KG1 (cell line): Measurements from ENCODE around the gene PAF1.
"Not testable (repeated sequence)": the region's sequence is repeated elsewhere in the genome, so short reads cannot be mapped to it uniquely, and the experiment has no call there.

ENCODE experiments used
- DNase-seq: peaks from one replicate; lab custom pipeline; 2025; lab: John Stamatoyannopoulos, UW

The PAF1 gene

DNA sequence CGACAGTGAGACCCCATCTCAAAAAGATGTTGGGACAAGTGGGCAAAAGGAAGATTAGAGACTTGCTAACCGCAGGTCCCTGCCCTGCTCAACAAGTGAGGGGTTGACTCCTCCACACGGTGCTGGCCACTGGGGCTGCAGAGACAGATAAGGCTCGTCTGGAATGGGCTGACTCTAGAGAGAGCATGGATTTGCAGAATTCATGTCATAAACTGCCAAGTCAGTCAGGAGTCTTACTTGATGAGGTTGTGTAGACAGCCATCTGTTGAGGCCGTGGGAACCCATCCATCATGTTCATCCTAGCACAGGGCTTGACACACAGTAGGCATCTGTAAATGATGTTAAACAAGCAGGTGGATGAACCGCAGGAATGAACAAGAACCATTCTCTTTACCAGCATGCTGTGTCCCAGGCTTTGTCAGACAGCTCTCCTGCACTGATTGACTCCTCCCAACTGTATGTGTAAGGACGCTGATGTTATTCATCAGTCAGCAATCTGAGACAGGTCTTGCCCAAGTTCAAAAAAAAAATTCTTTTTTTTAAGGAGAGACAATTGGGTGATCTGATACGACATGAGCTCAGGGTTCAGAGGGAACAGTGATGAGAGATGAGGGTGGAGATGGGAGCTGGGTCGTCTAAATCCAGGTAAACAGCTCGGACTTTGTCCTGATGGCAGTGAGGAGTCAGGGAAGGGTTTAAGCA is 8.8 kb downstream of the PAF1 start:
- no peak for DNase-seq

DNA sequence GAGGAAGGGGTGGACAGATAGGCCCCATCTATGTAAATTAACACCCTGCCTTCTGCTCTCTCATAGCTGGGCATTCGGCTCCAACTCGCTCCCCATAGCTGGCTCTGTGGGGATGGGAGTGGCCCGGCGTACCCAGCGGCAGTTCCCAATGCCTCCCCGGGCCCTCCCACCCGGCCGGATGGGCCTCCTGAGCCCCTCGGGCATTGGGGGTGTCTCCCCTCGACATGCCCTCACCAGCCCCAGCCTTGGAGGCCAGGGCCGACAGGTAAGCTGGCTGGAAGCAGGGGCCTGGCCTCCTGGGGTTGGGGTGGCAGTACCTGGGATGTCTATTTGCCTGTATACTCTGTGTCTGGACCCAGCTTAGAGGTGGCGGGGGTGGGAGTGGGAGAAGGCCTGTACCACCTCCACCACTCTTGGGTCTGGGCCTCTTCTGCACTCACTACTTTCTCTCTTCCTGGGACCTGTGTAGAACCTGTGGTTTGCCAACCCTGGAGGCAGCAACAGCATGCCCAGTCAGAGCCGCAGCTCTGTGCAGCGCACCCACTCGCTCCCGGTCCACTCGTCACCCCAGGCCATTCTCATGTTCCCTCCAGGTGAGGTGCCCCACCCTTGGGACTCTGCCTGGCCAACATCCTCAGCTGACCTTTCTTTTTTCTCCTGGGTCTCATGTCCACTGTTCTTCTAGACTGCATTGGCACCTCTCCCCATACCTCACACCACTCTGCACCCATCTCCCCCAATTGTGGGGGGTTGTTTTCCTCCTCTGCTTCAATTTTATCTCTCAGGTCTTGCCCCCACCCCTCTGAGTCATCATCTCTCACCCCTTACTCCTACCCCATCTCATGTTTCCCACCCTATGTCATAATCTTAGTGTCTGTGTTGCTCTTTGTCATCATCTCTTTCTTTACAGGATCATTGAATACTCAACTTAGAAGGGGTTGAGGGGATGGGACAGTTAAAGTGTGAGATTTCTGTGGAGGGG is 10.1 kb downstream of the PAF1 start:
- no peak for DNase-seq

DNA sequence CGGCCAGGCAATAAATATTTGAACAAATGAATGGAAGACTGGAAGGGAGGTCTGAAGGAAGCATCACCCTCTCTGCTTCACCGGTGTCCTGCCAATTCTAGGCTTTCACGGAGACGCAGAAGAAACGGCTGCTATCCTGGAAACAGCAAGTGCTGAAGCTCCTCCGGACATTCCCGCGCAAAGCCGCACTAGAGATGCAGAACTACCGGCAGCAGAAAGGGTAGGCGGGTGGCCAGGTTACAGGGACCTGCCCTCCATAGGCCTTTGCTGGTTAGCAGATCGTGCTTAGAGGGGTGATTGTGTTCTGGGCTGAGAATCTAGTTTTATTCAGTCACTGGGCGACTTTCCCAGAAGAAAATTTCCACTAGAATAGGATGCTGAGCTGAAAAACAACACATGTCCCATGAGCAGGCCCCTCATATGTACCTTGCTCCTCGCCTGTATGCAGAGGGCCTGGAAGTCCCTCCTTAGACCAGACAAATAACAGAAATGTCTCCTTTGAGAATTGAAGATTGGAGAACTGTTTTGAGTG is 11.0 kb downstream of the PAF1 start:
- DNase-seq = no peak

DNA sequence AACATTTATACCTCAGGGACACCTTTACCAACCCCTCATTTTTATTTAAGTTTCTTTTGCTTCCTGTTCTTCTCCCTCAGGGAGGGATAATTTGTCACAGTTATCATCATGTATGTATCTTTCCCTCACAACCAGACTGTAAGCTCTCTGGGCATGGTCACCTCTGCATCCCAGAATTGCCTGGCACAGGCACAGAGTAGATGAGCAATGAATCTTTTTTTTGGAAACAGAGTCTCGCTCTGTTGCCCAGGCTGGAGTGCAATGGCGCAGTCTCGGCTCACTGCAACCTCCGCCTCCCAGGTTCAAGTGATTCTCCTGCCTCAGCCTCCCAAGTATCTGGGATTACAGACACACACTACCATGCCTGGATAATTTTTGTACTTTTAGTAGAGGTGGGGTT is 11.5 kb downstream of the PAF1 start:
- DNase-seq = not testable (repeated sequence)

DNA sequence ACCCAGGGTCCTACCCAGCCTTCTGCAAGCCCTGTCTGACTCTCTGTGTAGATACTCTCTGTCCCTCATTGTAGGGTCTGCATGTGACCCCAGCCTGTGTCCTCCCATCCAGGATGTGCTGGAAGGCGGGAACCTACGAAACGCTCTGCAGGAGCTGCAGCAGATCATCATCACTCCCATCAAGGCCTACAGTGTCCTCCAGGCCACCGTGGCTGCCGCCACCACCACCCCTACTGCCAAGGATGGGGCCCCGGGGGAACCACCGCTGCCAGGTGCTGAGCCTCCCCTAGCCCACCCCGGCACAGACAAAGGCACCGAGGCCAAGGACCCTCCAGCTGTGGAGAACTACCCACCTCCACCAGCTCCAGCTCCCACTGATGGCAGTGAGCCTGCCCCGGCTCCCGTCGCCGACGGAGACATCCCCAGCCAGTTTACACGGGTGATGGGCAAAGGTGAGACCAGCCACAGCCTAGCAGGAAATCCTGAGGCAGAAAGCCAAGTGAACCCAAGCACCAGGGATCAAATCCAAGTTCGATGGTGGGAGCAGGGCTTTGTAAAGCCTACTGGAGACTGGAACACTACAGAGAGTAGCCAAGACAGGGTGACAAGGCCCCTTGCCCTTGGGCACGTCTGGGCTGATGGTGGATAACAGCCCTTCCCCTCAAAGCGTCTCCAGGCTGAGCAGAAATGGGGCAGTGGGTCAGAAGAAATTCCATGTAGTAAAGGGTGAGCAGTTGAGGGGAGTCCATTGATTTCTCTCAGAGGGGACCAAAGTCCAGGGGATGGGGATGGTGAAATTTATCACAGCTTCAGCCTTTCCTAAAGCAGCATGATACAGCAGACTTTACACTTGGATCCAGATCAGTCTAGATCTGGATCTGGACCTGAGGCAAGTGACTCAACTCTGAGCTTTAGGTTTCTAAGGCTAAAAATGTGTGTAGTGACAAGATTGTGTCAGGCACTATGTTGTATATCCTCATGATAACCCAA is 13.2 kb downstream of the PAF1 start:
- DNase-seq = no peak

DNA sequence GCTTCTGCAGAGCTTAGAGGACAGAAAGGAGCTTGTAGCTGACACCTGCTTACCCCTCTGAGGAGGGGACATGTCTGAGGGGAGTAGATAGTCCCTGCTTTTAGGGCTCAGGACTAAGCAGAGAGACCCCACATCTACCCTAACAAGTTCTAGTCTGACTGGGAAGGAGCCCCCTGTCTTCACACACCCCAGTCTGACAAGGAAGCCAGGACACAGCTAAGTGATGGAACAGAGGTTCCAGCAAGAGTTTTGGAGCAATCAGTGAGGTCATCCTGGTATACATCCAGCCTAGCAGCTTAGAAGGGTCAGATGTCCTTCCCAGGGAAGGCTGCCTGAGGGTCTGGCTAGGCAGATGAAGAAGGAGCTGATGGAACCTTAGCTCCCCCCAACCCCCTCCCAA is 15.0 kb downstream of the PAF1 start:
- no peak for DNase-seq

DNA sequence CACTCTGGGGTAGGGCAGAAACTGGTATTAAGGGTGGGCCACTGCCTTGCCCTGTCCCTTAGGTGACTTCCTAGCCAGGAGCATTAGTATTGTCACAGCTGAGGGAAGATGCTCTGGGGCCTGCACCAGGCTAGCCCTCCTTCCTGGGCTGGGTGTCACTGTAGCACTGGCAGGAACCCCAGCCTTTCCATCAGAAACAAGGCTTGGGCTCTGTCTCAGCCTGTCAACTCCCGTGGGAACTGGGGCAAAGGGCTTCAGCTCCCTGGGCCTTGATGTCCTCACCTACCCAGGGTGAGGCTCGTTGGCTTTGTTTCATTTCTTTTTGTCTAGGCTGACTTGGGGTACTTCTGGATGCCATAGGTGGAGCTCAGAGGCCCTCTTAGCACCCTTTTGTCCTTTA is 18.0 kb downstream of the PAF1 start:
- no peak for DNase-seq

DNA sequence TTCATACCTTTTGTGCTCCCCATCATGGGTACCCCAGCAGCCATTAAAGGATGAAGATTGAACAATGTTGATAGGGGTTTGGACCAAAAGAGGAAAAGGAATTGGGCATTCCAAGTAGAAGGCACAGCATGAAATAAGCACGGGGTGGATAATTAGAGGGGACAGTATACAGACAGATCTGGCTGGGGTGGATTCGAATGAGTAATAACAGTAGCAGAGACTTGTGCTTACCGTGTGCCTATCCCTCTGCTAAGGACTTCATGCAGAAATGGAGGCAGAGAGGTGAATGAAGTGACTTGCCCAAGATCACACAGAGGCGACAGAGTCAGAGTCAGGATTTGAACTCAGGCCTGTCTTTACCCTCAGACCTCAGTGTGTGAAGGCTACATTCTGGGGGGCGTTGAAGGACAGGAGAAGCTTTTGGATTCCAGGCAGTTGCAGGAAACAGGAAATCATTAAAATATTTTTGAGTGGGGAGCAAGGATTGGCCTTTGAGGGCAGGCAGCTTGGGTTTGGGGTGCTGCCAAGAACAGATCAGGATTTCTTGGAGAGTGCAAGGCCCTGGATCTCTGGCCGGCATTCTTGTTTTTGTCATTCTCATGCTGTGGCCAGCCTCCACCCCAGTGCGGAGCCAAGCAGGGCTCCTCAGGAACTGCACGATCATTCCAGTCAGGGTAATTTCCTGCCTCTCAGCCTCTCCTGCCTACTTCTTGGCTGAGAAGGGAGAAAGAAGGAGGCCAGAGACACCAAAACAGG is 18.7 kb downstream of the PAF1 start:
- no peak for DNase-seq

DNA sequence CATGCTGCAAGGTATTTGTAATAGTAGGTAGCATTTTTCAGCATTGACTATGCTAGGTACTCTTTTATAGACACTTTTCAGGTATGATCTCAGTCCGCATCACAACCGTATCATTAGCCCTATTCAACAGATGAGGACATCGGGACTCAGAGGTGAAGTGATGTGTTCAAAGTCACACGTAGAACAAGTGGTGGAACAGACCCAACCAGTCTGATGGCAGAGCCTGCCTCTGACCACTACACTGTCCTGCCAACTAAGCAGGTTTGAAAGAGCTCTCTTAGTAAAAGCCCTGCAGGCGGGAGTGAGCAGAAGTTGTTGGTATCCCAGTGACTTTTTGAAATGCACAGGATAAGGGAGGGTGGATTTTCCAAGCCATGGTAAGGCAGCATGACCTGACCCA is 20.2 kb downstream of the PAF1 start:
- no peak for DNase-seq

DNA sequence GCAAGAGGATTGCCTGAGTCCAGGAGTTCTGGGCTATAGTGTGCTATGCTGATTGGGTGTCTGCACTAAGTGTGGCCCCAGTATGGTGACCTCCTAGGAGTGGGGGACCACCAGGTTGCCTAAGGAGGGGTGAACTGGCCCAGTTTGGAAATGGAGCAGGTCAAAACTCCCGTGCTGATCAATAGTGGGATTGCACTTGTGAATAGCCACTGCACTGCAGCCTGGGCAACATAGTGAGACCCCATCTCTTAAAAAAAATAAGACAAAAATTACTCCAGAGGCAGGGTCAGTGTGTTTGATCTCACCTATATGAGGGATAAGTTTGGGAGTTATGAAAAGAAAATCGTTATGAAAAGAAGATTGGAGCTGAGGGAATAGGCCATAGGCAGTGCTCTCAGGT is 21.7 kb downstream of the PAF1 start:
- no peak for DNase-seq

DNA sequence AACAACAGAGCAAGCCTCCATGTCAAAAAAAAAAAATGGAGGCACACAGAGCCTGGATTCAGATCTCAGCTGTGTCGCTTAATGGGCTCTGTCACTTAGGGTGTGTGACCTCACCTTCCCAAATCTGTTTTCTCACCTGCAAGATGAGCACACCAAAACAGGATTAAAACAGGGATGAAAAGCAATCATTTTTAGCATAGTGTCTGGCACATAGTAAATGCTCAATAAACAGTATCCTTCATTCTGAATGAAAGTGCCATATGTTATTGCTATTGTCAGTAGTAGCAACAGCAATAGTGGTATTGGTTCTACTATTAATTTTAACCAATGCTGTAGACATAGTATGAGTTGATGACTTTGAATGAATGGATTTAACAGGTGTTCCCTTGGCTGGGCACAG is 25.4 kb downstream of the PAF1 start:
- no peak for DNase-seq

DNA sequence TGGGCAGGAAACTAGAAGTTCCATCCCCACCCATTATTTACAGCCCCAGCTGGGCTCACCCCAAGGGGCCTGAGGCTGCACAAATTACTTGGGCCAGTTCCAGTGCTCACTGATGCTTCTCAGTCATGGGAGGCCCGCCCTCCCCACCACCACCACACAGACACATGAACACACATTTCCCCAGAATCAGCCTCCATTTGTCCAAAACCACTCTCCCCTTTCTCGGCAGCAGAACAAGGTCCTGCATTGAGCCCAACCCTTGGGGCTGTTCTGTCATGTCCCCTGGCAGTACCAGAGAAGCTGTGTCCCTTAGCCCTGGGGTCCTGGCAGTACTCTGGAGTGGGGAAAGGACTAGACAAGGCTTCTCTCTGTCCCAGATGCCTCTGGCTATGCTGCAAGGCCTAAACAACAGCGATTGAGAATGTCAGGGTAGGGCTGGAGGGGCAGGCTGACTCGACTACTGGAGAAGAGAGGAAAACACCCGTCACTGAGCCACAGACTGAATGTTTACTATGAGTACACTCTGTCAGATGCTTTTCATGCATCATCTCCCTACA is 26.9 kb downstream of the PAF1 start:
- no peak for DNase-seq

DNA sequence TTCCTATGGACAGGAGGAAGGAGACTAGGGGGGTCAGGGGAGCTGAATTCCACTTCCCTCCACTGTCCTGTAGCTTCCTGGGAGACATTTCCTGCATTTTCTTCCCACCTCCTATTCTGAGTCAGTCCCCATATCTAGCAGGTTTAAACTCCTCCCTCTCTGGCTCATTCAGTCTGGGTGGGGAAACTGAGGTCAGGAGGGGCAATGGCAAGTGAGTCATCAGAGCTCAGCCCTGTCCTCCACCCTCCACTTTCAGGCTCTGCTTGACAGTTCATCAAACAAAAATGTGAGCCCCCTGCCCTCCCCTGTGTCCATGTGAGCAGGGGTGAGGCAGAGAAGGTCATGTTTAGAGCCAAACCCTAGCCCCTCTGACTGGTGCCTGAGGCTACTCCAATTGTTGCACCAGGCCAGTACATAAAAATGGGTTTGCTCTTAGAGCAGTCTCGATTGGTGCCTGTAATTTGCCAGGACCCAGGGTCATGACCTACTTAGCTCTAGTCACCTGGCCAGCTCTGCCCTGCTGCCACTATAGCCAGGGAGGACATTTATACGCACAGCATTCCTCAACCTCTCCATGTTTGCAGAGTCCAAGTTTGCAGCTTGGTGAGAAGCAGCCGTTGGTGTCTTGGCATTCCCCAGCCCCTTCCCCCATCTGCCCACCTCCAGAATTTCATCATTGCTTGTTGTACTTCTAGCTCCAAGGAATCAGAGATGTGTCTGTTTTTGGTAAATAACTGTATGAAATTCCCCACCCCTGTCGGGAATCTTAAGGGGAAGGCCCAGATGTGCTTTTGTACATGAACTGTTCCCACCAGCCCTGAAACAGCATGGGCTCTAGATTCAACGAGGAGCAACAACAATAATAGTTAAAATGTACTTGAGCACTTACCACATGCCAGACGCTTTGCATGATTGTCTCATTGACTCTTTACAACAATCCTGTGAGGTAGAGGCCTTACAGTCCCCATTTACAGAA is 27.9 kb downstream of the PAF1 start:
- no peak for DNase-seq

DNA sequence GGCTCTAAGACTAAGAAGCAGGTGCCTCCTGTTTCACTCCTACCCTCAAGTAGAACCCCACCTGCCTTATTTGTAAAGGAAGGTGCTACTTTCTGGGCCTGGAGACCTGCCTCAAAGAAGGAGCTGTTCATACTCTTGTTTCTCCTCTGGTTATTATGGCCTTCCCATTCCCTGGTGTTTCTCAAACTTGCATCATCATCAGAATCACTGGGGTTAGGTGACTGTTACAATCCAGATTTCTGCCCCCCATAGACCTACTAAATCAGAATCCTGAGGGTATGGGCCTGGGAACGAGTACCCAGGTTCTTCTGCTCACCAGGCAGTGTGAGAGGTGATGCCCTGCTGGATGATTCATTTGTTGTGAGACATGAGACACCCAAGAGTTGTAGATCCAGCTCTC is 30.3 kb downstream of the PAF1 start:
- no peak for DNase-seq

DNA sequence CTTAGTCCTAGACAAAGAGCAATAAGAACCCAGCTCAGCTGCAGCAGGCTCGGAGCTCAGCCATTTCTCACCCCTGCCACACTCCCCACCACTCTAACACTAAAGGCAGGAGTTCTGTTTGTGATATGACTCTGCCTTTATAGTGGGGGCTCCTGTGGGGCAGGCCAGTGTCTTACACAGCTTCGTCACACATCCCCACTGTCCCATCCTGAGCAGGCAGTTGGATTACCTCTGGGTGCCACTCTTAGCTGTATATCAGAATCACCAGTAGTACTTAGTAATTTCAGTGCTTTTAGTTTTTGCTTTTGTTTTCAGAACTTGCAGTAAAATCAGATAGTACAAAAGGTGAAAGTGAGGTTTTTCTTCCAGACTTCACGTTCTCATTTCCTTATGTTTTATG is 31.9 kb downstream of the PAF1 start:
- no peak for DNase-seq

DNA sequence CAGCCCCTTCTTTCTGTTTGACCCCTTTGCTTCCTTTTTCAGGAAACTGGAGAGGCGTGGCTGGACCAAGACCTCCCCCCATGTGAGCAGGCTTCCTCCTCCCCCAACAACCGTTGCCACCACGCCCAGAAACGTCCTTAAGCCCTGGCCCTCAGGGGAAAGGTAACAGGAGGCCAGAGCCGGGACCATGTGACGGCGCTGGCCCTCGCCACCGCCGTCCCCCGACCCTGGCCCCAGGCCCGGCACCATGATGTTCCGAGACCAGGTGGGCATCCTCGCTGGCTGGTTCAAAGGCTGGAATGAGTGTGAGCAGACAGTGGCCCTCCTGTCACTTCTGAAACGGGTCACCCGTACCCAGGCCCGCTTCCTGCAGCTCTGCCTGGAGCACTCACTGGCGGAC is 34.3 kb downstream of the PAF1 start:
- DNase-seq = no peak

DNA sequence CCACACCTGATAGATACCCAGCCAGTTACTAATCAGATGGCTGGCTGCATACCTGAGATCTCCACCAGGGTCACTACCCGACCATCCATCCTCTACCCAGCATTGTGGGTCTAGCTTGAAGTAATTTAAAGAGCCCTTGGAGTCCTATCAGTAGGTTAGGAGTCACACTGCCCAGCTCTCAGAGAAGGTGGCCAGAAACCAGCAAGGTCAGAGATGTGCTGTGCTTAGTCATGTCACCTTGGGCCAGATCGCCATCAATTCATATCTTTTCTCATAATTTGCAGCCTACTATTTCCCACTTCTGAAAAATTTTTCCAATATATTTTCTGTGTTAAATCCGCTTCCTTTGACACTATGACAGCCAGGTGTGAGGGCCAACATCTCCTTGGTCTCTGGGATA is 34.8 kb downstream of the PAF1 start:
- DNase-seq = no peak

DNA sequence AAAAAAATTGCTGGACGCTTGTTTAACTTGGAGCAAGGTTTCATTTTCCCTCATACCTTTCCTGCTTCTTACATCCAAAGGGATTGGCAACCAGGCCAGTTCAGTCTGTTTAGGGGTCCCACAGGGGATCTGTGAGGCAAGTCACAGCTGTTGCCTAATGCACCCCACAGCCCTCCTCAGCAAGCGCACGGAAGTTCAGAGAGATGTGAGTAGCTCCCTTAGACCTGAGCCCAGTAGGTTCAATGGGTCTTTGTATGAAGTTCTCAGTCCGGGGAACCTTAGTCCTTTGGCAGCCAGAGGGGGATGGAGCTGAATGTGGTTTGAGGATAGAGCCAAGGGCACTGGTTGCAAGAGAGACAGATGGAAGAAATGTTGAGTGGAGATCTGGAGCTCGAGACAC is 35.7 kb downstream of the PAF1 start:
- DNase-seq = no peak

DNA sequence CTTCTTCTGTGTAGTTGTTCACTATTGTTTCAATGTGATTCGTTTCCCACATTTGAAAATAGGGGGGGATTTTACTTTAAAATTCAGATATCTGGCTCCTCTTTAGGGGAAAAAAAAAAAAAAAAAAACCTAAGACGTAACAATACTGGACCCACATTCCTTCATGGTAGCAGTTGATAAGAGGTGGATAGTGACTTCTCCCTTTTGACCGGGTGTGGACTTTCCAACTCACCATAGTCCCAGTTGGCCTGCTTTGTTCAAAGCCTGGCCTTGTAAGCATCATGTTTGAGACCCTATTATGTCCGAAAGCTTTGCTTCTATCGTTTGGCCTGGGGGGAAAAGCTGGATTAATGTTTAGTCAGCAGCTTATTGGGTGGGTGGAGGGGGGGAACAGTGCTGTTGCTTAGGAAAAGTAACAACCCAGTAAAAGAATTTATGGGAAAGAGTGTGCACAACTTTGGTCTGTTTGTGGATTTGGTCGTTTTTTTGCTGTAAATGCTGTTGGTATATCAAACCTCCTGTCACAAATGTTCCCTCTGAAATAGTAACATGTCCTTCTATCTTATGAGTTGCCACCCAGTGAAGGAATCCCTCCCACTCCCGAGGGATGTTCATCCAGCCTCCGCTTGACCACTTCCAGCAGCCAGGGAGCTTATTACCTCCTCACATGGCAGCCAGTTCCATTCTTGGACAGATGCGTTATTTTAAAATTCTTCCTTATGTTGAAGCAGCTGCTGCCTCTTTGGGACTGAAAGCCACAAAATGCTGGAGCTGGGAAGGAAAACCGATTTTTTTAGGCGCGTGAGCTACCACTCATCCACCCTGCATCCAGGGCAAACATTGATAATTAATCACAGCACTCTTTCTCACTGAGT is 38.3 kb downstream of the PAF1 start:
- DNase-seq = no peak
